GM12878 (cell line): ENCODE data around the gene SPART. TPM values are rescaled to one million over a fixed set of nuclear protein-coding genes. Genes with fewer than 3 reads are reported as not detected.
A peak's percentile ranks its signal among the peaks of the same experiment; 100 is the strongest.

Source experiments
- ATAC-seq: fragments of 200-7000 bp; cut with Tn5 transposase; 3 replicates; pipeline ENCODE4 v1.9.1; 2020; ENCODE audit warnings: mild to moderate bottlenecking, moderate library complexity
- Bru-seq: library from RNA; stranded (reverse); fragments of 400-500 nt; gene quantifications from one replicate; lab custom pipeline; 2021; lab: Mats Ljungman, UMichigan
- BruChase-seq, 2 experiments: library from RNA; stranded (reverse); fragments of 400-500 nt; gene quantifications; one replicate each; lab custom pipeline; 2021; lab: Mats Ljungman, UMichigan
- BruUV-seq: library from RNA; stranded (reverse); fragments of 400-500 nt; replicated peaks from 2 replicates; lab custom pipeline; 2021; lab: Mats Ljungman, UMichigan
- CTCF ChIA-PET: fragments of 300-600 bp; sonication (Branson Sonifier 250); formaldehyde crosslinking; extraction: SDS; loops from one replicate; lab custom pipeline; 2021; ENCODE audit warnings: inconsistent platforms; lab: Yijun Ruan, JAX
- POLR2A ChIA-PET: fragments of 350-600 bp; formaldehyde crosslinking; extraction: SDS; loops from one replicate; lab custom pipeline; 2021; ENCODE audit warnings: inconsistent platforms; lab: Charles Lee
- RAD21 ChIA-PET: fragments of 300-600 bp; sonication (Branson Sonifier 250); formaldehyde crosslinking; loops from one replicate; lab custom pipeline; 2023; ENCODE audit warnings: antibody characterized with exemption; ENCODE audit not compliant: unreplicated experiment; lab: Charles Lee
- SMC1A ChIA-PET: fragments of 300-600 bp; sonication (Branson Sonifier 250); formaldehyde crosslinking; loops from one replicate; lab custom pipeline; 2023; ENCODE audit not compliant: unreplicated experiment, uncharacterized antibody; lab: Charles Lee
- DNase-seq: peaks from one replicate; pipeline ENCODE4 v3.0.0-alpha.2; 2011; ENCODE audit warnings: low read depth, low spot score
- FAIRE-seq: peaks from 3 replicates; lab custom pipeline; 2011; peaks lifted over from hg19 to GRCh38; lab: Jason Lieb, UNC
- H2AFZ ChIP-seq: 2 replicates; pipeline ENCODE4 v1.6.0; 2011; ENCODE audit warnings: low read depth, low read length, control low read depth; ENCODE audit not compliant: control insufficient read depth
- H3K27ac ChIP-seq: 2 replicates; pipeline ENCODE4 v1.5.1; 2011; ENCODE audit warnings: control low read depth; ENCODE audit not compliant: control insufficient read depth, insufficient read depth
- H3K27me3 ChIP-seq, 2 experiments: replicated peaks in 1 of 2; 2 replicates each; pipeline versions ENCODE4 v1.6.0 to v1.6.1; 2011; ENCODE audit warnings: low read length in 1 of 2; ENCODE audit not compliant: control insufficient read depth in 2 of 2, insufficient read depth in 2 of 2
- H3K36me3 ChIP-seq, 2 experiments: 2 replicates each; pipeline ENCODE4 v1.5.1; 2011; ENCODE audit warnings: low read length in 1 of 2; ENCODE audit not compliant: control insufficient read depth in 2 of 2, insufficient read depth in 2 of 2
- H3K4me1 ChIP-seq: 2 replicates; pipeline ENCODE4 v1.6.1; 2011; ENCODE audit warnings: mild to moderate bottlenecking, low read length, moderate library complexity, mixed read lengths; ENCODE audit not compliant: control insufficient read depth, insufficient read depth
- H3K4me2 ChIP-seq: 2 replicates; pipeline ENCODE4 v1.6.0; 2011; ENCODE audit warnings: control low read depth; ENCODE audit not compliant: control insufficient read depth, insufficient read depth
- H3K4me3 ChIP-seq: fragments of 200-600 bp; sonication (generic); 2 replicates; pipeline ENCODE4 v1.5.1; 2016
- H3K79me2 ChIP-seq: 2 replicates; pipeline ENCODE4 v1.6.0; 2011; ENCODE audit warnings: low read length; ENCODE audit not compliant: control insufficient read depth, insufficient read depth
- H3K9ac ChIP-seq: 2 replicates; pipeline ENCODE4 v1.8.0; 2011; ENCODE audit warnings: low read length, control low read depth, mixed read lengths; ENCODE audit not compliant: control insufficient read depth, insufficient read depth
- H3K9me3 ChIP-seq: replicated peaks from 3 replicates; pipeline ENCODE4 v1.5.1; 2011; ENCODE audit warnings: mild to moderate bottlenecking, low read length; ENCODE audit not compliant: control insufficient read depth, insufficient read depth
- H4K20me1 ChIP-seq: 2 replicates; pipeline ENCODE4 v1.6.0; 2011; ENCODE audit not compliant: control insufficient read depth, insufficient read depth
- BACH1 ChIP-seq: fragments of 450-650 bp; IDR thresholded peaks from 2 replicates; pipeline ENCODE4 v1.6.1; 2017; ENCODE audit warnings: mild to moderate bottlenecking, borderline replicate concordance
- CREM ChIP-seq: IDR thresholded peaks from 2 replicates; pipeline ENCODE4 v1.6.1; 2014; ENCODE audit warnings: antibody characterized with exemption, low read depth
- E2F4 ChIP-seq: IDR thresholded peaks from 2 replicates; pipeline ENCODE4 v1.6.1; 2012; ENCODE audit warnings: low read depth, low read length, improper control_type of control experiment
- HDGF ChIP-seq: fragments of 450-650 bp; IDR thresholded peaks from 2 replicates; pipeline ENCODE4 v1.6.1; 2016; ENCODE audit warnings: antibody characterized with exemption
- MTA3 ChIP-seq: IDR thresholded peaks from 2 replicates; pipeline ENCODE4 v1.6.1; 2012; ENCODE audit warnings: low read length, inconsistent platforms, borderline replicate concordance
- MYC ChIP-seq: IDR thresholded peaks from 2 replicates; pipeline ENCODE4 v1.6.1; 2011; ENCODE audit warnings: mild to moderate bottlenecking, low read length, moderate library complexity, inconsistent platforms; ENCODE audit not compliant: insufficient read depth, insufficient replicate concordance, insufficient read length, severe bottlenecking
- NR2F1 ChIP-seq: fragments of 450-650 bp; conservative IDR thresholded peaks from 2 replicates; pipeline ENCODE4 v1.6.1; 2017; ENCODE audit warnings: mild to moderate bottlenecking
- PML ChIP-seq: IDR thresholded peaks from 2 replicates; pipeline ENCODE4 v1.6.1; 2012; ENCODE audit warnings: low read length, inconsistent platforms
- RB1 ChIP-seq: fragments of 450-650 bp; formaldehyde crosslinking; IDR thresholded peaks from 2 replicates; pipeline ENCODE4 v1.6.1; 2017; ENCODE audit warnings: mild to moderate bottlenecking, borderline replicate concordance
- RELA ChIP-seq: fragments of 450-650 bp; IDR thresholded peaks from 2 replicates; pipeline ENCODE4 v1.8.0; 2014; ENCODE audit warnings: borderline replicate concordance; ENCODE audit not compliant: partially characterized antibody
- SRF ChIP-seq, 2 experiments: IDR thresholded peaks; 2 replicates each; pipeline ENCODE4 v1.6.1; 2011; ENCODE audit warnings: low read depth in 2 of 2, low read length in 2 of 2, mild to moderate bottlenecking in 1 of 2, moderate library complexity in 1 of 2
- ZNF687 ChIP-seq: fragments of 450-650 bp; IDR thresholded peaks from 2 replicates; pipeline ENCODE4 v1.6.1; 2017; ENCODE audit warnings: mild to moderate bottlenecking, moderate library complexity
- WGBS: methylation state at CpG from one replicate; pipeline ENCODE4 v1.1.6; 2016; ENCODE audit warnings: low lambda C conversion rate; ENCODE audit not compliant: insufficient replicate concordance, insufficient coverage; ENCODE audit errors: missing lambda C conversion rate; 5-methylcytosine and 5-hydroxymethylcytosine counted together
- in situ Hi-C: fragments of 300-500 bp; cut with MboI; formaldehyde crosslinking; loops from 9 replicates; pipeline ENCODE4 v1.14.3; 2018; ENCODE audit warnings: mixed read lengths
- intact Hi-C: fragments of 100-400 bp; cut with micrococcal nuclease; formaldehyde crosslinking; loops from one replicate; pipeline ENCODE4 v1.14.2; 2022; ENCODE audit not compliant: unreplicated experiment
- long read RNA-seq, 2 experiments: library from polyadenylated mRNA; unstranded; transcript quantifications; one replicate each; pipeline ENCODE4 v2.0.0, GENCODE V29; 2019 to 2020
- polyA minus RNA-seq, 3 experiments: library from RNA; depleted of rRNA, polyadenylated mRNA; stranded (reverse); fragments of >200 nt; gene quantifications; 2 replicates each; pipeline ENCODE4 v1.2.3, GENCODE V29; 2011
- polyA plus RNA-seq, 11 experiments: library from polyadenylated mRNA; depleted of rRNA in 4 of 11; unstranded in 6 of 11; stranded (reverse) in 5 of 11; fragments of >200 nt; fragmentation: Nextera tagmentation in 4 of 11; fragmentation: Illumina TruSeq in 1 of 11; extraction: Ambion mirVana in 4 of 11; extraction: Trizol in 1 of 11; gene quantifications; 1 replicate in 1 of 11; 2 replicates in 10 of 11; pipeline versions ENCODE4 v1.2.1 to v1.2.3, GENCODE V29; 2011 to 2016; ENCODE audit warnings: inconsistent platforms in 2 of 11, missing spikeins in 2 of 11, low read depth in 1 of 11
- total RNA-seq, 4 experiments: library from RNA; depleted of rRNA in 3 of 4; stranded (reverse); fragments of >200 nt in 3 of 4; fragmentation: Illumina TruSeq in 1 of 4; extraction: Trizol in 1 of 4; gene quantifications; 2 replicates each; pipeline versions ENCODE4 v1.2.1 to v1.2.3, GENCODE V29; 2013 to 2021

SPART gene
- total RNA-seq (2013; cell fraction: nucleolus; rRNA removed): 18.2 and 20.4 TPM in 2 replicates
- total RNA-seq (2014; rRNA removed) (20.9 and 22.1 TPM in 2 replicates), total RNA-seq (2014; rRNA removed; fragmentation: Illumina TruSeq; extraction: Trizol) (48.3 and 50.0 TPM in 2 replicates), total RNA-seq (2021) (35.6 and 36.2 TPM in 2 replicates), polyA plus RNA-seq (2011; rRNA removed) (52.2 and 63.5 TPM in 2 replicates), polyA plus RNA-seq (2014; fragmentation: Illumina TruSeq; extraction: Trizol) (74.6 and 105 TPM in 2 replicates), polyA plus RNA-seq (2014; fragmentation: Nextera tagmentation; extraction: Ambion mirVana) (10 to 100 TPM; 17.6 to 20.9 TPM), polyA plus RNA-seq (2014; rRNA removed) (34.4 and 35.9 TPM in 2 replicates), polyA plus RNA-seq (2016; fragmentation: Nextera tagmentation; extraction: Ambion mirVana) (10 to 100 TPM; 59.7 to 65.9 TPM), polyA minus RNA-seq (2011; rRNA and poly(A)+ RNA removed) (44.0 and 81.4 TPM in 2 replicates), Bru-seq, nascent RNA (percentile 87 among the genes with signal in this experiment), BruChase-seq, experiment 1, labeled RNA remaining after a 6-hour chase (percentile 91 among the genes with signal in this experiment), BruChase-seq, experiment 2, labeled RNA remaining after a 2-hour chase (percentile 91 among the genes with signal in this experiment)
- polyA plus RNA-seq (2011; ENCODE audit: low read depth): 10.0 TPM
- polyA plus RNA-seq (2011; cell fraction: cytosol; rRNA removed): 31.9 and 34.3 TPM in 2 replicates
- 33.9 and 42.0 TPM in 2 replicates for polyA plus RNA-seq (2011; cell fraction: nucleus; rRNA removed)
- 10.0 and 14.3 TPM in 2 replicates for polyA plus RNA-seq (2012)
- 24.3 and 33.4 TPM in 2 replicates for polyA minus RNA-seq (2011; cell fraction: cytosol; rRNA and poly(A)+ RNA removed)
- polyA minus RNA-seq (2011; cell fraction: nucleus; rRNA and poly(A)+ RNA removed): 9.1 and 14.5 TPM in 2 replicates
- long read RNA-seq, experiment 1, full-length matches to known transcripts: 43 of 56 reads
- long read RNA-seq, experiment 1, partial matches to known transcripts: 5 of 56 reads
- long read RNA-seq, experiment 1, other reads (novel, unspliced or antisense): 8 of 56 reads
- long read RNA-seq, experiment 2, full-length matches to known transcripts: 243 of 350 reads
- long read RNA-seq, experiment 2, partial matches to known transcripts: 54 of 350 reads
- long read RNA-seq, experiment 2, other reads (novel, unspliced or antisense): 53 of 350 reads

GRCh38 chr13:36346222-36347083 lies at the start of gene SPART:
TSS of gene SPART (minus strand) at chr13:36346394. CDS start at chr13:36335830, 10,564 bp downstream.
- H3K4me2 ChIP-seq: peak within 1 kb of the TSS; percentile 94
- FAIRE-seq: peak; percentile 91
- H3K4me1 ChIP-seq: no peaks in the 10 kb centered on the region
- no peaks in the 10 kb centered on the region; the same call in 2 of the 3 replicates for H3K9me3 ChIP-seq
- ChIA-PET CTCF (interaction anchor here (0.5 to 8.5 kb wide), 26 partner anchors 9 to 966 kb away, joined by 3 to 94 read pairs (median 4); no protein-coding TSS in a partner anchor), SMC1A (interaction anchor here (0.9 to 3.5 kb wide), 18 partner anchors 9 to 636 kb away, joined by 3 to 27 read pairs (median 7); no protein-coding TSS in a partner anchor), RAD21 (interaction anchor here (0.5 to 8.6 kb wide), 17 partner anchors 9 to 634 kb away, joined by 3 to 67 read pairs (median 4); no protein-coding TSS in a partner anchor), POLR2A (interaction anchor here (1.2 to 1.6 kb wide), 3 partner anchors 8 to 15 kb away, joined by 3 to 6 read pairs (median 4); no protein-coding TSS in a partner anchor)
- H3K36me3 ChIP-seq: no peaks in the 10 kb centered on the region
- H3K27ac ChIP-seq: peak within 1 kb of the TSS; percentile 70
- H3K27me3 ChIP-seq: 0 out of 4 replicates have a peak, but pooled peaks cover 0 to 3% of the 10 kb centered on the region in 2 experiments
- ATAC-seq: peak; percentile 86
- no peaks in the 10 kb centered on the region; the same call in 1 of the 2 replicates for H3K79me2 ChIP-seq
- intact Hi-C loops (loop anchor here (1.0 to 5.0 kb wide), 7 partner anchors 49 to 721 kb away; partner anchors contain the start of gene ALG5), in situ Hi-C loops (loop anchor here (5.0 kb wide), 1 partner anchor 71 kb away; no protein-coding TSS in a partner anchor)
- BruUV-seq: TSS peak; percentile 38
- peak within 1 kb of the TSS; percentile 80 for H3K9ac ChIP-seq
- 1% methylated on average over 45 of the region's 86 CpGs for WGBS
- H4K20me1 ChIP-seq: no peaks in the 10 kb centered on the region
- H3K4me3 ChIP-seq: peak within 1 kb of the TSS; percentile 77
- DNase-seq: peak; percentile 34
- H2AFZ ChIP-seq: peak within 1 kb of the TSS; percentile 92
- TF ChIP-seq E2F4: no peak
- TF ChIP-seq CREM: peak; percentile 19; the same call in 1 of the 2 replicates
- no peak; the same call in 1 of the 2 replicates for TF ChIP-seq RB1
- no peak; the same call in 1 of the 2 replicates for TF ChIP-seq PML
- TF ChIP-seq SRF (IDR thresholded peaks at IDR 0.05; ENCODE audit: low read depth in 2 of 2, low read length in 2 of 2): no peak
- no peak for TF ChIP-seq MTA3
- TF ChIP-seq HDGF: peak; percentile 51; the same call in 1 of the 2 replicates
- TF ChIP-seq NR2F1: peak; percentile 69
- peak; percentile 98 for TF ChIP-seq BACH1
- no peak for TF ChIP-seq MYC
- peak; percentile 59 for TF ChIP-seq RELA
- peak; percentile 86 for TF ChIP-seq ZNF687
